T47D (cell line): ENCODE results near the gene SNTB2.
A peak's percentile ranks its signal among the peaks of the same experiment; 100 is the strongest.
"Not testable (repeated sequence)": the region's sequence is repeated elsewhere in the genome, so short reads cannot be mapped to it uniquely, and the experiment has no call there.

ENCODE experiments used
- DNase-seq, 2 experiments: peaks; one replicate each; pipeline versions ENCODE4 v3.0.0 to v3.0.0-alpha.2; 2011 to 2012; ENCODE audit warnings: low read depth in 1 of 2, low spot score in 1 of 2
- JUND ChIP-seq: IDR thresholded peaks from 2 replicates; pipeline ENCODE4 v1.6.1; 2012; ENCODE audit warnings: low read depth
- in situ Hi-C: cut with HindIII; loops from 2 replicates; pipeline ENCODE4 v1.10.0; 2016; ENCODE audit warnings: low sequenced_read_pairs, low pct_unique_long_range_greater_than_20kb

The SNTB2 gene

DNA sequence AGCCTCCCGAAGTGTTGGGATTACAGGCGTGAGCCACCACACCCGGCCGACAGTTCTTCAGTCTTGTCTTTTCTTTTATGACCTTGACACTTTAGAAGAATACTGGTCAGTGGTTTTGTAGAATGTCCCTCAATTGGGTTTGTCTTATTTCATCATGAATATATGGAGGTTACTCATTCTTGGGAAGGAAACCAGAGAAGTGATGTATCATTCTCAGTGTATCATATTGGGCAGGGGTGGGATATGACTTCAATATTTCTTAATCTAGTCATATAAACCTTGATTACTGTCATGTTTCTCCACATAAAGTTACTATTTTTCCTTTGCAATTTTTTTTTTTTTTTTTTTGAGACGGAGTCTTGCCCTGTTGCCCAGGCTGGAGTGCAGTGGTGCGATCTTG, 36.9 kb downstream of the SNTB2 start:
- in situ Hi-C loops: no loop called here
- TF ChIP-seq JUND: no peak
- DNase-seq: no peak

DNA sequence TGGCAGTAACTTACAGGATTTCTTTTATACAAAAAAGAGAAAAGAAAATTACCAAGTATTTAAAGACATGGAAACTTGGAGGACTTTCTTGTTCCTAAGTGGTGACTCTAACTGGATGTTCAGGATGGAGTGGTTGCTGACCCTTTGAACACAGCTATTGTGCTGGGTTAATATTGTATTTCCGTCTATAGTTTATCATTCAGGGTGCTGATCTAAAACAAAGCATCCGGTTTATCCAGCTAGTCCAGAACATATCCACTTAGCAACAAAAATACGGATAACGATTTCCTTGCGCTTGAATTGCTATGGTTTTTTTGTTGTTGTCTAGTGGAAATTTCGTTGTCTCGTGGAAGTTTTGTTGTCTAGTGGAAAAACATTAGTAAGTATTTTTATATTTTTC, 38.2 kb downstream of the SNTB2 start:
- no peak for DNase-seq
- TF ChIP-seq JUND: no peak
- in situ Hi-C loops: no loop called here

DNA sequence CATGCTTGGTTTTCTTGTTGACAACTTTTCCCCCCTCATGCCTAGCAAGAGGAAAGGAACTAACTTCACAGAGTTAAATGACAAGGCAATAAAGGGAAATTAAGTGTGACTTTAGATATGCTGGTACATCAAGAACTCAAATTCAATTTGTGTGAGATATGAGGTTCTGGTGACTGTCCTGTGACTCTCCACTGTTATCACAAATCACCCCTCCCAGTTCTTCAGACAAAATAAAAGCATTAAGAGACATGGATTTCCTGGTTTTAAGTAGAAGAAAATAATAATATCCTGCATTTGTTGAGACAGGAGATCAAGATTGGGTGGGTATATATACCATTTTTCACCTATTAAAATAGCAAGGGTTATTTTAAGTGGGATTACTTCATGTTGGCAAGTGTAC, 46.2 kb downstream of the SNTB2 start:
- DNase-seq: no peak
- in situ Hi-C loops: no loop called here

DNA sequence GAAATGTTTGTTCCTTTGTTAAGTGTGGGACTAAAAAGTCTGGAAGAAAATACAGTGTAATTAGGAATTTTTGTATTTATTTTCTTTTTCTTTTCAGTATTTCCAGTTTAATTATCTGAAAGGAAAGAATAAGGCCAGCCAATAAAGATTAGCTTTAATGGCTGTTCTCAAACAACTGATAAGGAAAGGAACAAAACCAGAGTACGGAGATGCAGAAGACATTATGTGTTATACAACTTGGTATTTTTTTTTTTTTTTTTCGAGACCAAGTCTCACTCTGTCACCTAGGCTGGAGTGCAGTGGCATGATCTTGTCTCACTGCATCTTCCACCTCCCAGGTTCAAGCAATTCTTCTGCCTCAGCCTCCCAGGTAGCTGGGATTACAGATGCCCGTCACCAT, 47.5 kb downstream of the SNTB2 start:
- DNase-seq: no peak
- in situ Hi-C loops: no loop called here
- no peak for TF ChIP-seq JUND

More for the DNA sequence above, 46.2 kb downstream of the SNTB2 start:
- no peak for TF ChIP-seq JUND

DNA sequence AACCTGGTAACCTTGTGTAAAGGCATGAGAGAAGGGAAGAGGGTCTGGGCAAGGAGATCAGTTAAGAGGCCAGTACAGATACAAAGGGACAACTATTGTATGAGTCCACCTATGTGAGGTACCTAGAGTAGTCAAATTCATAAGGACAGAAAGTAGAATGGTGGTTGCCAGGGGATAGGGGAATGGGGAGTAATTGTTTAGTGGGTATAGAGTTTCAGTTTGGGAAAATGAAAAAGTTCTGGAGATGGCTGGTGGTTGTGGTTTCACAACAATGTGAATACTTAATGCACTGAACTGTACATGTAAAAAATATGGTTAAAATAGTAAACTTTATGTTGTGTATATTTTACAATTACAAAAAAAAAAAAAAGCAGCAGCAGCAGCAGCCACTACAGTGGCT, 49.4 kb downstream of the SNTB2 start:
- in situ Hi-C loops: no loop called here
- TF ChIP-seq JUND: no peak
- DNase-seq: no peak

DNA sequence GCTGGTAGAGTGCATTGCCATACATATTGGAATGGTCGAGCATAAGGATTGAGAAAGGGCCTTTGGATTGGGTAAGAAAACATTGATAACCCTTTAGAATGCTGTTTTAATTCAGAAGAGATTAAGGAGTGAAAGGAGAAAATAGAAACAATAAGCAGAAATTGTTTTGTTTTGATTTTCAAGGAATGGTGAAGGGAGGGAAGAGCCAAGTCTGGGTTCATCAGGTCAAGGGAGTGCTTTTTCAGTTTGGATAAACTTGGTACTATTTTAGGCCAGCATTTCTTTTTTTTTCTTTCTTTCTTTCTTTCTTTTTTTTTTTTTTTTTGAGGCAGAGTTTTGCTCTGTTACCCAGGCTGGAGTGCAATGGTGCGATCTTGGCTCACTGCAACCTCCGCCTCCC, 50.3 kb downstream of the SNTB2 start:
- no peak for TF ChIP-seq JUND
- DNase-seq: no peak
- in situ Hi-C loops: no loop called here

DNA sequence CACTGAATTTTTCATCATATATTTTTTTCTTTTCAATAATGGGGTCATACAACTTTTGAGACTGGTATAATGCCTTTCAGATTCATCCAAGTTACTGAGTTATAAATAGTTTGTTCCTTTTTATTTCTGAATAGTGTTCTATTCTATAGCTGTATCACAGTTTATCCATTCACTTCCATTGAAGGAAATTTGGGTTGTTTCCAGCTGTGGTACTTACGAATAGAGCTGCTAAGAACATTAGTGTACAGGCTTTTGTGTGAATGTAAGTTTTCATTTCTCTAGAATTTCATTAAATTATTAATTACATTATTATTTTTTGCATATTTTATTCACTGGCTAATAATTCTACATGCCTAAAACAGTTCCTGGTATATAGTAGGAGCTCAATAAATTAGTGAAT, 52.9 kb downstream of the SNTB2 start:
- no peak for DNase-seq
- in situ Hi-C loops: no loop called here
- no peak for TF ChIP-seq JUND

DNA sequence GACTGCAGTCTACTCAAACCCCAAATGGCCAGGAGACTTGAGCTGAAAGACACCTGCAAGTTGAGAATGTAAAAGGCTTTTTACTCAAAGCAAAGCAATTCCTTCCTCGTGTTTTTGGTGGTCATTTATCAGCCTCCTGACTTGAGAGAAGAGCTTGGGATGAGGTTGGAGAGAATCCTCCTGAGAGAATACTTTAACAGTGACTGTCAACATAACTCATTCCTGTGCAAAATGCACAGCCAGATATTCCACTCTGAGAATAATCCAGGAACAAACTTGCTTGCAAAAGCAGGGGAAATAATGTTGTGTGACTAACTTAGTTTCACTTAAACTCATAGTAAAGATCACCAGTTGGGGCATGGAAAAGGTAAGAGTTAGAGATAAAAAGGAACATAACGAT, 53.4 kb downstream of the SNTB2 start:
- no peak for TF ChIP-seq JUND
- DNase-seq: no peak
- in situ Hi-C loops: no loop called here

DNA sequence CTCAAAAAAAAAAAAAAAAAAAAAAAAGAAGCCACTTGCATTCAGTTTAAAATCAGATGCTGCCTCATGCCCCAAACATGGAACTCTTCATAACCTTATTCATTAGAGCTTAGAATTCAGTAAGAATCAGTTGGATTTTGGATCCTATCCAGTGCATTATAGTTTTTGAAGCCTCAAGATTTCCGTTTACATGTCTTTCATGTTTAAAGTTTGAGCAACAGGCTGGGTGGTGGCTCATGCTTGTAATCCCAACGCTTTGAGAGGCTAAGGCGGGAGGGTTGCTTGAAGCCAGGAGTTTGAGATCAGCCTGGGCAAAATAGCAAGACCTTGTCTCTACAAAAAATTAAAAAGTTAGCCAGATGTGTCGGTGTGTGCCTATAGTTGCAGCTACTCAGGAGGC, 55.0 kb downstream of the SNTB2 start:
- no peak for TF ChIP-seq JUND
- no peak for DNase-seq
- in situ Hi-C loops: no loop called here

DNA sequence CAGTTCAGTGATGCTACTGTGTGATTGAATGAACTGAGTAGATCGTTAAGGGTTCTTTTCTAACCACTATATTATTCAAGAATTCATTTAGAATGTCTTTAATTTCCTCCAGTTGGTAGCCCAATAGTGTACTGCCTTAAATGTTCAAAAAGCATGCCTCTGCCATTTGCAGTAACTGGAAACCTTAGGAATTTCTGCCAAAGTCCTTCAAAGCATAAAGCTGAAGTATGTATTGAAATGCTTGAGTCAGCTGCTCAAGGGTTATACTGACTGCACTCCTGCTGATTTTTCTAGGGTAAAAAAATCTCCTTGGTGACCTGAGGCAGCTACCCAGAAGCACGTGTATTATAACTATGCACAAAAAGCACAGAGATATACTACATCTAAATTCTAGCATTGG, 56.5 kb downstream of the SNTB2 start:
- in situ Hi-C loops: no loop called here
- TF ChIP-seq JUND: no peak
- DNase-seq: no peak

DNA sequence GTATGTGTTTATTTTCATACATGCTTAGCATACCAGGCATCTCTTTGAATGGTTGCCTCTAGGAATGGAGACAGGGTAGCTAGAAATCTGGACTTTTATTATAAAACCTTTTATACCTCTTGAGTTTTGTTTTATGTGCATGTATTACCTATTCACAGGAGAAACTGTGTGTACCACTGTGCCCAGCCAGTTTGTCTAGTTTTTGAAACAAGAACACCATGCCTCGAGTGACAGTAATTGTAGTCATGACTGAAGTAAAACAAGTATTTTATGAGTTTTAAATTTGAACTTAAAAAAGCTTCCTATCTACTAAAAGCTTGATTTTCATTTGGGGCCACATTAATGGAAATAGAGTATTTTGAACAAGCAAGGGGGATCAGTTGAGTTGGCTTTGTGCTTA, 57.4 kb downstream of the SNTB2 start:
- no peak for TF ChIP-seq JUND
- in situ Hi-C loops: no loop called here
- peak in 1 of 2 experiments; percentile 37 for DNase-seq

DNA sequence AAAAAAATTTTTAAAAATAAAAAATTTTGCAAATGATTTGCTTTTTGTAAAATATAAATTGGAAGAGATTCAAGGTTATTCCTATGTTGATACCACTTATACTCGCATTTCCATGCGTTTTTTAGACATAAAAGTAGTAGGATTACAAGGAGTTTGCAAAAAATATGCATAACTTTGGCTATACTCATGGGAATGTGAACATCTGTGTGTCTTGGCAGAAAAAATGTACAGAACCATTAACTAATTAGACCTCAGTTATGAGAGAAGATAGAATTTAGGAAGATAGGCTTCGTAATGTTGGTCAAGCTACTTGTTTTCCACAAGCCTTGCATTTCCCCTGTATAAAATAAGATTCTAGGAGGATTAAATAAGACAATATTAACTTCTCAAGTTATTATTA, 63.1 kb downstream of the SNTB2 start:
- no peak for DNase-seq
- no peak for TF ChIP-seq JUND
- in situ Hi-C loops: no loop called here

DNA sequence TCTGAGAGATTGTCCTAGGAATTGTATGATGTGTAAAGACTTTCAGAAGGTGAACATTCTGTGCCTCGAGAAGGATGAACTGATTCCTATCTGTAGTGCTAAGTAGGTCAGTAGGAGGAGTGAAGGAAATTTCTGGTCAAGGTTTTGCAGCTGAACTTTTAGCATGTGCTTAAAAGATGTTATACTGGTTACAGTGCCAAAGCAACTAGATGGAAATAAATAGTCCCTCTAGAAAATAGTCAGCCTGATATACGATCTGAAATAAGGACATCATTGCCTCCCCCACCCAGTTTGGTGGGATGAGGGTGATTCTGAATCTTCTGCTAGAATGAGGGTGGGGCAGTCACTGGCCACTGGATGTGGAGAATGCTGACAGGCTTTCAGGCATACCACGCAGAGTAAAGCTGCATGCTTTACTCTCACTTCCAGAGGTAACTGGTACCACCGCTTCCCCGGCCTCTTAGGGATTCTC, 66.9 kb downstream of the SNTB2 start:
- in situ Hi-C loops: no loop called here
- peak in 1 of 2 experiments; percentile 70 for DNase-seq
- no peak for TF ChIP-seq JUND

DNA sequence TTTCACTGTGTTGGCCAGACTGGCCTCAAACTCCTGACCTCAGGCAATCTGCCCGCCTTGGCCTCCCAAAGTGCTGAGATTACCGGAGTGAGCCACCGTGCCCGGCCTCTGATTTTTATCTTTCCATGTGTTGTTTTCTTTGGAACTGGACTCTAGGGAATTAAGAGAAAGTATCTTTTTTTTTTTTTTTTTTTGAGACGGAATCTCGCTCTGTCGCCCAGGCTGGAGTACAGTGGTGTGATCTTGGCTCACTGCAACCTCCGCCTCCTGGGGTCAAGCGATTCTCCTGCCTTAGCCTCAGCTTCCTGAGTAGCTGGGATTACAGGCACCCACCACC, 72.4 kb downstream of the SNTB2 start:
- DNase-seq, in situ Hi-C loops: not testable (repeated sequence)

DNA sequence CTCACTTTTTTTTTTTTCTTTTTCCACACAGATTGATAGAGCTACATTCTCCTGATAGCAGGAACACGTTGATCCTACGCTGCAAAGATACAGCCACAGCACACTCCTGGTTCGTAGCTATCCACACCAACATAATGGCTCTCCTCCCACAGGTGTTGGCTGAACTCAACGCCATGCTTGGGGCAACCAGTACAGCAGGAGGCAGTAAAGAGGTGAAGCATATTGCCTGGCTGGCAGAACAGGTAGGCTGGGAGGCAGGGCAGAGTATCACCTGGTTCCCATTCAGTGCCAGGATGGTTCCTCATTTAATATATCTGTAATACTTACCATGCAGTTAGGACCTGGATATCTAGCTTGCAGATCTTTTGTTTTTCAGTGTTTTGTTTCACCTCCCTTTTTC, 73.1 kb downstream of the SNTB2 start:
- TF ChIP-seq JUND: no peak
- in situ Hi-C loops: no loop called here
- DNase-seq: peak in 1 of 2 experiments; percentile 3
